Right hindlimb (tissue), 1 donor: ENCODE results near the gene GAS7.
"Not testable (repeated sequence)": the region's sequence is repeated elsewhere in the genome, so short reads cannot be mapped to it uniquely, and the experiment has no call there.

ENCODE experiments used
- DNase-seq: peaks from one replicate; pipeline ENCODE4 v3.0.0-alpha.2; 2018

GAS7 gene

DNA sequence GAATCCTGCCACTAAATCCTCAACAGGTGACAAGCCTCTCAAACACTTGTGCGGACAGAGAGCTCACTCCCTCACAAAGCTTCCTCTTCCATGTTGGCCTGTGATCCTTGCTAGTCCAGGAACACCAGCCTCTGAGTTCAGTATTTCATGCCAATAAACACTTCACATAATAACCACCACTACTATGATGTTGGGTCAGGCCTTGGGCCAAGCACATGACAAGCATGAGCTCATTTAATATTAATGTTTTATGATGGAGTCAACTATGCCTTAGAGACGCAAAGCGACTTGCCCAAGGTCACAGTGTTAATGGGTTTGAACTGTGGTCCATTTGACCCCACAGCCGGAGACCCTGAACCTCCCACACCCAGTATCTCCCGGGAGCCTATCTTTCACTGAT, 129.1 kb downstream of the GAS7 start:
- DNase-seq = no peak

DNA sequence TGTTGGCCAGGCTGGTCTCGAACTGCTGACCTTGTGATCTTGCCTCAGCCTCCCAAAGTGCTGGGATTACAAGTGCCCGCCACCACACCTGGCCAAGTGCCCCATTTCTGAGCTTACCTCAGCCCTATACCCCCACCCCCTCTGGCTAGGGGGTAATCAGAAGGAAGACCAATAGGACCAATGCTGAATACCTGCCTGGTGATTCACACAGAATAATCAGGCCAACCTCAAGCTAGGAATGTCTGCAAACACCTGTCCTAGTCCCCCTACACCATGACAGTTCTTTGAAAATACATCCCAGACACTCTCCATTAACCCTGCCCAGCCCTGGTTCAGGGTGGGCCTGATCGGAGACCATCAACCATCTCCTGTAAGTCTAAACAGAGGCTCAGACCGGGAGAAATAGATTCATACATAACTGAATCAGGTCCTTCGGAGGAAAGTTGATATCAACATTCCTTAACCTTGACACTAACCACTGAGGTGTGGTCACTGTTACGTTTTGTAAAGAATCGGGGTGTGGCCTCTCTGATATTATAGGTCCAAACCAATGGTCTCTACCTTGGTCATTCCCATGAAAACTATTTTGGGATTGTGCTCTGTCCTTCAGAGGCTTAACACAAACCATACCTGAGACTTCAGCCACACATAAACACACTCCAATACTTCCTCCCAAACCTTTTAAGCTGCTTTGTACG, 130.8 kb downstream of the GAS7 start:
- no peak for DNase-seq

GRCh38 chr17:10064536-10064935, 133.9 kb downstream of the GAS7 start:
- DNase-seq = no peak

GRCh38 chr17:10063730-10064241, 134.6 kb downstream of the GAS7 start:
- DNase-seq = no peak

GRCh38 chr17:10062691-10063385, 135.6 kb downstream of the GAS7 start:
- DNase-seq = no peak

GRCh38 chr17:10061111-10061845, 137.1 kb downstream of the GAS7 start:
- peak; percentile 87 for DNase-seq

GRCh38 chr17:10060526-10060925, 137.9 kb downstream of the GAS7 start:
- no peak for DNase-seq

DNA sequence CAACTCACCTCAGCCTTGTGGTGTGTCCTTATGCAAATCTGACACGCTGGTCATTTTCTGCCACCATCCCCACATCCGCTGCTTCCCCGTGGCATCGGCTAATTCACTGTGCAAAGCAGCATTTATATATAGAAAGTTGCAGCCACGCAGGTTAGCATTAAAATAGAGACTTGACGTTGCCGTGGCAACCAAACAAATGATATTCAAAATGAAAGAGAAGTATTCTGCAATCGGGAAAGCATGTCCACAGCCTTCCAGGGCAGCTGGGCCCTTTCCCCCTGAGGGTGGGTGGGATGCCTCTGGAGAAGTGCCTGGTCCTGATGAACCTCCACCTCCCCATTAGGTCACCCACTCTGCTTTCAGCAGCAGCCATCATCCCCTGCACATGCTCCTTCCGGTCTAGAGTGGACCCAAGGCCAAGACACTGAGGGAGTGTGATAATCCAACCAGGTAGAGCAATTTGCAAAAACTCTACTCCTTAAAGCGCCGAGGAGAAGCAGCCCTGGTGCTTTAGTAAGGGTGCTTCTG, 138.7 kb downstream of the GAS7 start:
- DNase-seq = peak; percentile 88

GRCh38 chr17:10058921-10059683, 139.3 kb downstream of the GAS7 start:
- no peak for DNase-seq

GRCh38 chr17:10057466-10057865, 140.9 kb downstream of the GAS7 start:
- not testable (repeated sequence) for DNase-seq

GRCh38 chr17:10055262-10055975, 143.0 kb downstream of the GAS7 start:
- DNase-seq = peak; percentile 49

- DNase-seq = peak; percentile 54
These were observed 144.4 kb downstream of the GAS7 start for GRCh38 chr17:10053782-10054540.

DNA sequence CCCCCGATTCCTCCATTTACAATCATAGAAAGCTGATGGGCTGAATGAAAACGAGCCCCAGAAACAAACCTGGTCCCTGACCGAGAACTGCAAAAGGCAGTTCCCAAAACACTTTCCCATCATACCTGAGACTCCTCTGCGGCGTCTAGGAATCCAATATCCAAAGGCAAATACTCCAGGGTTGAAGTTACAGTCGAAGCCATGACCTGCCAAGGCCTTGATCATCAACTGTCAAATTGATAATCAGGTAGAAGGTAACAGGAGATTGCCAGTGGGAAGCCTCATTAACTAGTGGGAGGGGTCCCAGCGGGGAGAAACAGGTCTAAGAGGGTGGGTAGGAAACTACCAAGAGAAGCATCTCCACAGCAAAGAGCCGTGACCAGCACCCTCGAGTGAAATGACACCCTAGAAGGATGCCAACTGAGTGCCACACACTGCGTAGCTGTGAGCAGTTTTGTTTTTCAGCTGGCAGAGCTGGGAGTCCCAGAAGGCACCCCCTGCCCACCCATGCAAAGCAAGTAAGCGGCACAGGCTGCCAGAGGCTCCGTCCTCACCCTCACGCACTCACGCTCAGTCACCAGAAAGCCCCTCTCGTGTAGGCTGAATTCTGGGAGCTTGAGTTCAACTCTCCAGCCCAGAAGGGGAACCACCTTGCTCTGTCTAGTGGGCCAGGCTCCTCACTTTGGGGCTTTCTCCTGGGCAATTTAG, 146.1 kb downstream of the GAS7 start:
- DNase-seq = no peak

- no peak for DNase-seq
These were observed 147.3 kb downstream of the GAS7 start for GRCh38 chr17:10051112-10051511.

GRCh38 chr17:10050597-10051101, 147.8 kb downstream of the GAS7 start:
- peak; percentile 70 for DNase-seq

DNA sequence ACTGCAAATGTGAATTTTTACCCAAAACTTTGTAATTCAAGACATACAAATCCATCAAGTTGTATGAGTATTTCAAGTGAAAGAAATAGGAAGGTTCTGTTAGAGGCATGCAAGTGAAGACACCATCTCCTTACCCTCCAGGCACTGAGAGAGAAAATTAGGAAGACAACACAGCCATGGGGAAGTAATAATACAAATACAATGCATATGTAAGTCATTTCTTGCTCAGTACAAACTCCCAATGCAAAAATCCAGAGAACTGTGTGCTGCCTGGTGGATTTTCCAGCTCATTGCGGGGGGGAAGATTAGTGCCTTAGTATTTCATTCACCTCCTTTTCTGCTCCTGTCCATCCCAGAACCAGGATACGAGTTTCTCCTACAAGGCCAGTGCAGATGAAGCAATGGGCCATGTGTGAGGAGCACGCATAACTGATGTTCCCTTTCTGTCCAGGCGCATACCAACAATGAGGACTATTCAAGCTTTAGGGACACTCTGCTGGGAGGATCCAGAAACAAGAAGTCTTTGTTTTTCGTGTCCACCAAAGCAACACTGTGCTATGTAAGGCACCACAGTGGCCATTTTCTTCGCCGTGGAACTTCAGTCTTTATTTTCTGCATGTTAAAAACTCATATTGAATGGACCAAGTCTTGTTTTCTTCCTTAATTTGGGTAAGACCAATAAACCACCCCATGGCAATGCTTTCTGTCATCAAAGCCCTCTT, 149.6 kb downstream of the GAS7 start:
- no peak for DNase-seq

DNA sequence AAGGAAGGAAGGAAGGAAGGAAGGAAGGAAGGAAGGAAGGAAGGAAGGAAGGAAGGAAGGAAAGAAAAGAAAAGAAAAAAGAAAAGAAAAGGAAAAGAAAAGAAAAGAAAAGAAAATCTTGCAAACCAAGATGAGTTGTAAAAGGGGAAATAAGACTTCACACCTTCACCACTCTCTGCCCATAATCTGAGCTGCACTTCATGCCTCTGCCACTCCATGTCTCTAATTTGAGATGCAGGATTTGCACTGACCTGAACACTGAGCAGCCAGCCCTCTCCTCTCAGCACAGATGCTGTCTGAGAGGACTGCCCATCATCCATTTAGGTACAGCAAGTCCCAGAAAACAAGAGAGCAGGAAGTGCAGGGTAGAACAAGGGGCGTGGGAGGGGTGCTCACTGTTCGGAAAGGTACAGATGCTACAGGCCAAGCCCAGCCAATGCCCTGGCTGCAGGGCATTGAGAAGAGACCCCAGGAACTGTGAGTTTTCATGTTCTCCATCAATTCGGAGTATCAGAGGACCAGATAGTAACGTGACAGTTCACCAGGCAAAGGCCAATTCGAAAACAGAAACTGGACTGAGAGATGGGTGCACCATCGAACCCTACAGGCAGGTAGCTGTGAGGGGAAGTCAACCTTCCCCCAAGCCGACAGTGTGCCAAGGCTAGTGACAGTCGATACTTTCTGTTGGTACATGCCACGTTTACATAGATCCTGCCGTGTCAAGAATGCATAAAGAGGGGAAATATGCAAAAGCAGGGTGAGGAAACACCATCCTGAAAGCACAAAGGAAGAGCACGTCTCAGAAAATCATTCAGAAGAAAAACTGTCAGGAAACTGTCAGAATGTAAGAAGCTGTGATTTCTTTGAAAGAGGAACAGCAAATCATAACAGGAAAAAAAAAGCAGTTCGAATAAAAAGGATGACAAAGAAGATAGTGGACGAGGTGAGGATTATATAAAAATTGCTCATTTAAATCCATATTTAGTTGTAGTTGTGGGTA, 151.3 kb downstream of the GAS7 start:
- DNase-seq = no peak
